Measurements from ENCODE around the gene DDX5. TPM values are rescaled to one million over a fixed set of nuclear protein-coding genes. Genes with fewer than 3 reads are reported as not detected.
"Not testable (repeated sequence)": the region's sequence is repeated elsewhere in the genome, so short reads cannot be mapped to it uniquely, and the experiment has no call there.

DDX5 gene
- total RNA-seq, 1 experiment from 2014 or later: 869 TPM

DNA sequence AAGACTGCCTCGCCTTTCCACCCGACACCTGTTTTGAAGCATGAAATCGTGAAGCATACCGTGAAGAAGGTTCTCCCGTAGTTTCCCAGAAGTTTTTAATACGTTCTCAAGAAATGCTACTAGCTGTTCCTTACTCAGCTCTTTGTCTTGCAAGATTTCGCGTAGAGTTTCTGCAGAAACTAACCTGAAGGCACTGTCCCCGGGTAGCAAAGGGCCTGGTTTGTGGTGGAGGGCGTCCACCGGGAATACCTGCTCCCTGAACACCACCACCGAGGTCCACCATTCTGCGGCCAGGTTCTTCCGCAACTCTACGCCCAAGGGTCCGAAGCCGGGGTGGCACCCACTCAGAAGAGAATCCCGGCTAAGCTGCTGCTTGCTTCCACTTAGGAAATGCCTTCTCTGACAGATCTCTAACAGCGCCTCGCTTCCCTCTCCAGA, 9.7 kb downstream of the DDX5 start:
- no peak overlapping the region for H2BK5ac ChIP-seq (ENCODE audit: insufficient read length, low read length)
- no peak overlapping the region for H3K4ac ChIP-seq (ENCODE audit: low read depth, low read length)
- H2BK15ac ChIP-seq (ENCODE audit: low read depth, low read length): no peak overlapping the region
- H3K27ac ChIP-seq (ENCODE audit: insufficient read length, low read depth, low read length): no peak overlapping the region
- H2AFZ ChIP-seq (ENCODE audit: low read length): no peak overlapping the region
- H3K79me1 ChIP-seq (ENCODE audit: insufficient read depth, low read depth, low read length, poor library complexity, severe bottlenecking): peaks cover 2% of the 10 kb centered on the region
- Mint-ChIP-seq H3K4me3 (peak overlapping the region; percentile 99), H3K9me3 (peaks cover 0 to 6% of the 10 kb centered on the region in 2 experiments; a peak in 4 of 5 replicates), H3K4me1 (peaks cover 44 to 51% of the 10 kb centered on the region in 2 experiments), H3K27ac (peak overlapping the region; percentile 89 to 99 (median 98); a peak in 5 of 7 replicates), H3K27me3 (ENCODE audit: low read depth) (peaks cover 3% of the 10 kb centered on the region), H3K36me3 (ENCODE audit: insufficient read depth in 1 of 3, low read depth in 3 of 3) (peaks cover 43 to 68% (median 60%) of the 10 kb centered on the region in 3 experiments)
- H3K18ac ChIP-seq (ENCODE audit: insufficient read length, low read depth, low read length): no peak overlapping the region
- peak overlapping the region; percentile 87 for H3K4me2 ChIP-seq (ENCODE audit: insufficient read depth, insufficient read length, low read length)
- H3K4me1 ChIP-seq (ENCODE audit: insufficient read depth, low read length): no peaks in the 10 kb centered on the region; the same call in 1 of the 2 replicates
- H3K79me2 ChIP-seq (ENCODE audit: insufficient read depth, low read length): peaks cover 6% of the 10 kb centered on the region; the same call in 1 of the 2 replicates
- H3K9me3 ChIP-seq (ENCODE audit: control insufficient read depth, low read depth, low read length): no peaks in the 10 kb centered on the region
- H3K27me3 ChIP-seq (ENCODE audit: insufficient read depth, low read length): no peaks in the 10 kb centered on the region
- H3K9ac ChIP-seq (ENCODE audit: extremely low read depth, insufficient read length, low read length): peak overlapping the region; percentile 77
- WGBS (ENCODE audit: extremely low coverage, insufficient read length, low lambda C conversion rate): no CpG with 5 or more reads among the region's 20 CpGs
- no peak overlapping the region; the same call in 1 of the 2 replicates for H3K14ac ChIP-seq (ENCODE audit: insufficient read depth, low read length)
- no peak overlapping the region for H2BK120ac ChIP-seq (ENCODE audit: low read depth, low read length, poor library complexity, severe bottlenecking)
- H3K23ac ChIP-seq (ENCODE audit: insufficient read length, low read depth, low read length): no peak overlapping the region
- no peak overlapping the region for H2AK5ac ChIP-seq (ENCODE audit: insufficient read length, low read length)
- H3T11ph ChIP-seq (ENCODE audit: low read length): no peak overlapping the region
- H3K56ac ChIP-seq (ENCODE audit: insufficient read length, low read depth, low read length): no peak overlapping the region
- TF ChIP-seq, protein P1, sequence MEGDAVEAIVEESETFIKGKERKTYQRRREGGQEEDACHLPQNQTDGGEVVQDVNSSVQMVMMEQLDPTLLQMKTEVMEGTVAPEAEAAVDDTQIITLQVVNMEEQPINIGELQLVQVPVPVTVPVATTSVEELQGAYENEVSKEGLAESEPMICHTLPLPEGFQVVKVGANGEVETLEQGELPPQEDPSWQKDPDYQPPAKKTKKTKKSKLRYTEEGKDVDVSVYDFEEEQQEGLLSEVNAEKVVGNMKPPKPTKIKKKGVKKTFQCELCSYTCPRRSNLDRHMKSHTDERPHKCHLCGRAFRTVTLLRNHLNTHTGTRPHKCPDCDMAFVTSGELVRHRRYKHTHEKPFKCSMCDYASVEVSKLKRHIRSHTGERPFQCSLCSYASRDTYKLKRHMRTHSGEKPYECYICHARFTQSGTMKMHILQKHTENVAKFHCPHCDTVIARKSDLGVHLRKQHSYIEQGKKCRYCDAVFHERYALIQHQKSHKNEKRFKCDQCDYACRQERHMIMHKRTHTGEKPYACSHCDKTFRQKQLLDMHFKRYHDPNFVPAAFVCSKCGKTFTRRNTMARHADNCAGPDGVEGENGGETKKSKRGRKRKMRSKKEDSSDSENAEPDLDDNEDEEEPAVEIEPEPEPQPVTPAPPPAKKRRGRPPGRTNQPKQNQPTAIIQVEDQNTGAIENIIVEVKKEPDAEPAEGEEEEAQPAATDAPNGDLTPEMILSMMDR (conservative IDR thresholded peaks at IDR 0.05): no peak
- no peaks in the 10 kb centered on the region for H4K20me1 ChIP-seq (ENCODE audit: control insufficient read depth, insufficient read depth, insufficient read length)
- no peak overlapping the region for H2BK20ac ChIP-seq (ENCODE audit: low read depth, low read length, poor library complexity, severe bottlenecking)
- no peak overlapping the region for H4K91ac ChIP-seq (ENCODE audit: insufficient read length, low read depth, low read length)
- H2BK12ac ChIP-seq (ENCODE audit: insufficient read length, low read depth, low read length): no peak overlapping the region
- no peak for DNase-seq
- peaks cover 15% of the 10 kb centered on the region for H3K23me2 ChIP-seq (ENCODE audit: insufficient read length, low read depth, low read length, poor library complexity, severe bottlenecking)
- H4K8ac ChIP-seq (replicated peaks; ENCODE audit: insufficient read length, low read depth, low read length): no peak overlapping the region
- no peak overlapping the region for H4K5ac ChIP-seq (ENCODE audit: insufficient read length, low read depth, low read length)

DNA sequence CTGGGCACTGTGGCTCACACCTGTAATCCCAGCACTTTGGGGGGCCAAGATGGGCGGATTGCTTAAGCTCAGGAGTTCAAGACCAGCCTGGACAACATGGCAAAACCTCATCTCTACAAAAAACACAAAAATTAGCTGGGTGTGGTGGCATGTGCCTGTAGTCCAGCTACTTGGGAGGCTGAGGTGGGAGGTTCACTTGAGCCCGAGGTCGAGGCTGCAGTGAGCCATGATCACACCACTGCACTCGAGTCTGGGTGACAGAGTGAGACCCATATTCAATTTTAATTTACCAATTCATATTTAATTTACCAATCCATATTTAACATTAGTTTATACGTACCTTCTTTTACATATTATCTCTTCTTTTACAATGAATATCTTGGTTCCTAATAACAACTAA, 10.8 kb downstream of the DDX5 start:
- not testable (repeated sequence) for H4K8ac ChIP-seq (replicated peaks; ENCODE audit: insufficient read length, low read depth, low read length); H3K27ac ChIP-seq (ENCODE audit: insufficient read length, low read depth, low read length); H3K79me1 ChIP-seq (ENCODE audit: insufficient read depth, low read depth, low read length, poor library complexity, severe bottlenecking); H4K20me1 ChIP-seq (ENCODE audit: control insufficient read depth, insufficient read depth, insufficient read length); H3K9me3 Mint-ChIP-seq; H3K4ac ChIP-seq (ENCODE audit: low read depth, low read length); H3K23ac ChIP-seq (ENCODE audit: insufficient read length, low read depth, low read length); H3K18ac ChIP-seq (ENCODE audit: insufficient read length, low read depth, low read length); H2BK120ac ChIP-seq (ENCODE audit: low read depth, low read length, poor library complexity, severe bottlenecking); H3T11ph ChIP-seq (ENCODE audit: low read length); H2BK15ac ChIP-seq (ENCODE audit: low read depth, low read length); H4K5ac ChIP-seq (ENCODE audit: insufficient read length, low read depth, low read length); H2BK20ac ChIP-seq (ENCODE audit: low read depth, low read length, poor library complexity, severe bottlenecking); H4K91ac ChIP-seq (ENCODE audit: insufficient read length, low read depth, low read length); H2BK12ac ChIP-seq (ENCODE audit: insufficient read length, low read depth, low read length); H3K27ac Mint-ChIP-seq; DNase-seq; H2AK5ac ChIP-seq (ENCODE audit: insufficient read length, low read length); H3K56ac ChIP-seq (ENCODE audit: insufficient read length, low read depth, low read length); H3K79me2 ChIP-seq (ENCODE audit: insufficient read depth, low read length); H3K4me1 ChIP-seq (ENCODE audit: insufficient read depth, low read length); H3K9ac ChIP-seq (ENCODE audit: extremely low read depth, insufficient read length, low read length); H2AFZ ChIP-seq (ENCODE audit: low read length); H3K27me3 ChIP-seq (ENCODE audit: insufficient read depth, low read length); H3K4me2 ChIP-seq (ENCODE audit: insufficient read depth, insufficient read length, low read length); H3K9me3 ChIP-seq (ENCODE audit: control insufficient read depth, low read depth, low read length); H2BK5ac ChIP-seq (ENCODE audit: insufficient read length, low read length); H3K14ac ChIP-seq (ENCODE audit: insufficient read depth, low read length); H3K27me3 Mint-ChIP-seq (ENCODE audit: low read depth)
- Mint-ChIP-seq H3K4me3 (peak overlapping the region; percentile 99; a peak in 4 of 5 replicates), H3K4me1 (peaks cover 34 to 41% of the 10 kb centered on the region in 2 experiments), H3K36me3 (ENCODE audit: insufficient read depth in 1 of 3, low read depth in 3 of 3) (peaks cover 43 to 68% (median 60%) of the 10 kb centered on the region in 3 experiments)
- H3K23me2 ChIP-seq (ENCODE audit: insufficient read length, low read depth, low read length, poor library complexity, severe bottlenecking): peaks cover 15% of the 10 kb centered on the region
- WGBS (ENCODE audit: extremely low coverage, insufficient read length, low lambda C conversion rate): 100% methylated on average over 1 of the region's 5 CpGs
